Colonic mucosa (tissue), 4 donors: Measurements from ENCODE around the gene LRRC8C. TPM values are rescaled to one million over a fixed set of nuclear protein-coding genes. Genes with fewer than 3 reads are reported as not detected.

Experiments used
- DNase-seq: peaks from one replicate; pipeline ENCODE4 v3.0.0-alpha.2; 2020
- H3K27ac ChIP-seq: fragments of 200-600 bp; one replicate; pipeline ENCODE4 v1.8.0; 2021
- H3K27me3 ChIP-seq: fragments of 200-600 bp; one replicate; pipeline ENCODE4 v1.8.0; 2021
- H3K36me3 ChIP-seq: fragments of 200-600 bp; one replicate; pipeline ENCODE4 v1.8.0; 2021
- H3K4me1 ChIP-seq: fragments of 200-600 bp; one replicate; pipeline ENCODE4 v1.8.0; 2021; ENCODE audit warnings: mild to moderate bottlenecking
- H3K4me3 ChIP-seq: fragments of 200-600 bp; one replicate; pipeline ENCODE4 v1.8.0; 2021
- H3K9ac ChIP-seq, 2 donors: one replicate each; pipeline ENCODE4 v1.7.0; 2013; ENCODE audit warnings: control low read depth in 2 of 2, low read depth in 2 of 2, low read length in 2 of 2
- H3K9me3 ChIP-seq: fragments of 200-600 bp; one replicate; pipeline ENCODE4 v1.8.0; 2021
- CTCF ChIP-seq: fragments of 200-600 bp; IDR thresholded peaks from one replicate; pipeline ENCODE4 v1.8.0; 2022; ENCODE audit warnings: antibody characterized with exemption, mild to moderate bottlenecking
- intact Hi-C: fragments of 100-400 bp; cut with DNase I; formaldehyde crosslinking; loops from one replicate; pipeline ENCODE4 v1.14.1; 2022
- total RNA-seq, 2 donors: library from RNA; stranded (reverse); fragmentation: NEBNext Ultra II Directional in 1 of 2; extraction: Animal tissue kit (Norgen Biotek cat#: 25700) in 1 of 2; gene quantifications; one replicate each; pipeline ENCODE4 v1.2.1, GENCODE V29; 2021
- donor health status: healthy.
- donor health status: DM: no; HTN: no; CAD: no.
- donor health status: DM: no; HTN: no; CAD: no.

LRRC8C gene
- total RNA-seq, 2 donors from 2014 or later: 1.2 to 3.3 TPM

GRCh38 chr1:89739844-89740216 is 106.9 kb downstream of the LRRC8C start:
- no peak for TF ChIP-seq CTCF
- no peaks in the 10 kb centered on the region for H3K36me3 ChIP-seq
- H3K4me3 ChIP-seq: no peak overlapping the region
- no peak overlapping the region for H3K9ac ChIP-seq
- H3K27me3 ChIP-seq: no peaks in the 10 kb centered on the region
- intact Hi-C loops: no loop called here
- DNase-seq: no peak
- no peak overlapping the region for H3K27ac ChIP-seq
- no peaks in the 10 kb centered on the region for H3K4me1 ChIP-seq
- H3K9me3 ChIP-seq: no peaks in the 10 kb centered on the region

GRCh38 chr1:89743788-89744187 is 110.9 kb downstream of the LRRC8C start:
- no peaks in the 10 kb centered on the region for H3K9me3 ChIP-seq
- intact Hi-C loops: no loop called here
- no peak overlapping the region for H3K4me3 ChIP-seq
- TF ChIP-seq CTCF: no peak
- H3K27me3 ChIP-seq: no peaks in the 10 kb centered on the region
- H3K27ac ChIP-seq: no peak overlapping the region
- H3K9ac ChIP-seq: no peak overlapping the region
- no peaks in the 10 kb centered on the region for H3K36me3 ChIP-seq
- DNase-seq: no peak
- no peaks in the 10 kb centered on the region for H3K4me1 ChIP-seq

- TF ChIP-seq CTCF: no peak
- Histone ChIP-seq H3K27ac (no peak overlapping the region), H3K4me3 (no peak overlapping the region), H3K27me3 (no peaks in the 10 kb centered on the region), H3K4me1 (no peaks in the 10 kb centered on the region), H3K9me3 (no peaks in the 10 kb centered on the region), H3K9ac (no peak overlapping the region), H3K36me3 (no peaks in the 10 kb centered on the region)
- DNase-seq: no peak
- intact Hi-C loops: no loop called here
These were observed 113.7 kb downstream of the LRRC8C start for GRCh38 chr1:89746424-89747149.

- DNase-seq: no peak
- no peak overlapping the region for H3K27ac ChIP-seq
- no peaks in the 10 kb centered on the region for H3K9me3 ChIP-seq
- no peak for TF ChIP-seq CTCF
- H3K4me3 ChIP-seq: no peak overlapping the region
- no peaks in the 10 kb centered on the region for H3K36me3 ChIP-seq
- intact Hi-C loops: no loop called here
- no peaks in the 10 kb centered on the region for H3K4me1 ChIP-seq
- H3K27me3 ChIP-seq: no peaks in the 10 kb centered on the region
- H3K9ac ChIP-seq: no peak overlapping the region
These were observed 120.8 kb downstream of the LRRC8C start for GRCh38 chr1:89753761-89754160.

- Histone ChIP-seq H3K4me3 (no peak overlapping the region), H3K27me3 (no peaks in the 10 kb centered on the region), H3K36me3 (no peaks in the 10 kb centered on the region), H3K9ac (no peak overlapping the region), H3K27ac (no peak overlapping the region), H3K4me1 (no peaks in the 10 kb centered on the region), H3K9me3 (no peaks in the 10 kb centered on the region)
- TF ChIP-seq CTCF: no peak
- DNase-seq: no peak
- intact Hi-C loops: no loop called here
These were observed 121.6 kb downstream of the LRRC8C start for GRCh38 chr1:89754518-89754917.
